ENCODE measurements around the gene TBKBP1.

GRCh38 chr17:47720754-47721533 is 27.0 kb downstream of the TBKBP1 start:
- no peak for TF ChIP-seq CTCF (IDR thresholded peaks at IDR 0.05)
- TF ChIP-seq POLR2A (IDR thresholded peaks at IDR 0.05) = no peak

Data from ovary (tissue), 3 donors.